ENCODE measurements around the gene HYI. TPM values are rescaled to one million over a fixed set of nuclear protein-coding genes. Genes with fewer than 3 reads are reported as not detected.

HYI gene
- total RNA-seq, 1 donor, result 27.1 TPM

- H3K79me2 ChIP-seq (ENCODE audit: insufficient read depth, low read length), result no peaks in the 10 kb centered on the region
- no peak overlapping the region for H3K27ac ChIP-seq (ENCODE audit: low read depth, low read length)
- H3K4me2 ChIP-seq (ENCODE audit: insufficient read depth, low read length), result no peak overlapping the region
- DNase-seq (ENCODE audit: insufficient read length, low spot score, missing footprints), result no peak
- no peaks in the 10 kb centered on the region for H4K20me1 ChIP-seq (ENCODE audit: insufficient read depth, low read length)
- no peak overlapping the region for H2AFZ ChIP-seq (ENCODE audit: low read length)
- H3K9me3 ChIP-seq (ENCODE audit: low read depth, low read length), result no peaks in the 10 kb centered on the region
- no peaks in the 10 kb centered on the region for H3K4me1 ChIP-seq (ENCODE audit: insufficient read depth, low read length)
- no peaks in the 10 kb centered on the region for H3K27me3 ChIP-seq (ENCODE audit: insufficient read depth, low read length)
- no peak overlapping the region for H3K4me3 ChIP-seq (ENCODE audit: insufficient read depth, low read length)
- no peak for TF ChIP-seq CTCF (IDR thresholded peaks at IDR 0.05; ENCODE audit: extremely low read depth, low read depth, low read length)
- no peaks in the 10 kb centered on the region for H3K36me3 ChIP-seq (ENCODE audit: insufficient read depth, low read length)
Observed at GRCh38 chr1:43484367-43484766, 30.6 kb upstream of the HYI start.

GRCh38 chr1:43482215-43482614 is 28.5 kb upstream of the HYI start:
- Histone ChIP-seq H3K79me2 (ENCODE audit: insufficient read depth, low read length) (no peaks in the 10 kb centered on the region), H3K27ac (ENCODE audit: low read depth, low read length) (no peak overlapping the region), H3K4me2 (ENCODE audit: insufficient read depth, low read length) (no peak overlapping the region), H2AFZ (ENCODE audit: low read length) (peak overlapping the region; percentile 45), H3K4me3 (ENCODE audit: insufficient read depth, low read length) (no peak overlapping the region), H3K27me3 (ENCODE audit: insufficient read depth, low read length) (no peaks in the 10 kb centered on the region), H3K9me3 (ENCODE audit: low read depth, low read length) (no peaks in the 10 kb centered on the region), H3K4me1 (ENCODE audit: insufficient read depth, low read length) (no peaks in the 10 kb centered on the region), H4K20me1 (ENCODE audit: insufficient read depth, low read length) (no peaks in the 10 kb centered on the region), H3K36me3 (ENCODE audit: insufficient read depth, low read length) (no peaks in the 10 kb centered on the region)
- no peak for TF ChIP-seq CTCF (IDR thresholded peaks at IDR 0.05; ENCODE audit: extremely low read depth, low read depth, low read length)
- no peak for DNase-seq (ENCODE audit: insufficient read length, low spot score, missing footprints)

- Histone ChIP-seq H3K27me3 (ENCODE audit: insufficient read depth, low read length) (no peaks in the 10 kb centered on the region), H3K36me3 (ENCODE audit: insufficient read depth, low read length) (no peaks in the 10 kb centered on the region), H4K20me1 (ENCODE audit: insufficient read depth, low read length) (no peaks in the 10 kb centered on the region), H3K79me2 (ENCODE audit: insufficient read depth, low read length) (no peaks in the 10 kb centered on the region), H3K4me1 (ENCODE audit: insufficient read depth, low read length) (peaks cover 1% of the 10 kb centered on the region), H2AFZ (ENCODE audit: low read length) (no peak overlapping the region), H3K4me3 (ENCODE audit: insufficient read depth, low read length) (no peak overlapping the region), H3K9me3 (ENCODE audit: low read depth, low read length) (no peaks in the 10 kb centered on the region), H3K27ac (ENCODE audit: low read depth, low read length) (no peak overlapping the region), H3K4me2 (ENCODE audit: insufficient read depth, low read length) (no peak overlapping the region)
- DNase-seq (ENCODE audit: insufficient read length, low spot score, missing footprints), result no peak
- no peak for TF ChIP-seq CTCF (IDR thresholded peaks at IDR 0.05; ENCODE audit: extremely low read depth, low read depth, low read length)
Observed at GRCh38 chr1:43481491-43481890, 27.8 kb upstream of the HYI start.

GRCh38 chr1:43479414-43479813 is 25.7 kb upstream of the HYI start:
- Histone ChIP-seq H3K27ac (ENCODE audit: low read depth, low read length) (no peak overlapping the region), H3K9me3 (ENCODE audit: low read depth, low read length) (no peaks in the 10 kb centered on the region), H3K4me1 (ENCODE audit: insufficient read depth, low read length) (peaks cover 12% of the 10 kb centered on the region), H3K36me3 (ENCODE audit: insufficient read depth, low read length) (no peaks in the 10 kb centered on the region), H3K27me3 (ENCODE audit: insufficient read depth, low read length) (no peaks in the 10 kb centered on the region), H3K4me3 (ENCODE audit: insufficient read depth, low read length) (no peak overlapping the region), H2AFZ (ENCODE audit: low read length) (no peak overlapping the region), H3K4me2 (ENCODE audit: insufficient read depth, low read length) (no peak overlapping the region), H4K20me1 (ENCODE audit: insufficient read depth, low read length) (no peaks in the 10 kb centered on the region), H3K79me2 (ENCODE audit: insufficient read depth, low read length) (no peaks in the 10 kb centered on the region)
- DNase-seq (ENCODE audit: insufficient read length, low spot score, missing footprints), result no peak
- TF ChIP-seq CTCF (IDR thresholded peaks at IDR 0.05; ENCODE audit: extremely low read depth, low read depth, low read length), result no peak

Data from osteoblast (primary cell).